Neuronal stem cell (in vitro differentiated cells): ENCODE data around the gene SFXN4. TPM values are rescaled to one million over a fixed set of nuclear protein-coding genes. Genes with fewer than 3 reads are reported as not detected.

Experiments used
- DNase-seq: peaks from one replicate; pipeline ENCODE4 v3.0.0-alpha.2; 2013; ENCODE audit warnings: low spot score
- H2AFZ ChIP-seq: one replicate; pipeline ENCODE4 v1.6.1; 2013; ENCODE audit warnings: mild to moderate bottlenecking, low read length, inconsistent platforms
- H2AK5ac ChIP-seq: 2 replicates; pipeline ENCODE4 v1.6.1; 2013; ENCODE audit warnings: low read depth, mild to moderate bottlenecking, inconsistent platforms, low read length, moderate library complexity, mixed read lengths
- H2BK120ac ChIP-seq: 2 replicates; pipeline ENCODE4 v1.6.1; 2013; ENCODE audit warnings: low read depth, mild to moderate bottlenecking, inconsistent platforms, low read length, moderate library complexity, mixed read lengths
- H2BK12ac ChIP-seq: one replicate; pipeline ENCODE4 v1.6.1; 2013; ENCODE audit warnings: low read length, inconsistent platforms
- H2BK15ac ChIP-seq: 2 replicates; pipeline ENCODE4 v1.6.1; 2013; ENCODE audit warnings: mild to moderate bottlenecking, low read length, inconsistent platforms, mixed read lengths
- H2BK5ac ChIP-seq: one replicate; pipeline ENCODE4 v1.6.1; 2013; ENCODE audit warnings: inconsistent platforms, mild to moderate bottlenecking, low read length, moderate library complexity
- H3K14ac ChIP-seq: one replicate; pipeline ENCODE4 v1.6.1; 2013; ENCODE audit warnings: low read length, inconsistent platforms
- H3K18ac ChIP-seq: 2 replicates; pipeline ENCODE4 v1.6.1; 2013; ENCODE audit warnings: low read length, inconsistent platforms
- H3K23ac ChIP-seq: 2 replicates; pipeline ENCODE4 v1.6.1; 2013; ENCODE audit warnings: low read depth, mild to moderate bottlenecking, mixed read lengths, low read length, inconsistent platforms; ENCODE audit not compliant: poor library complexity
- H3K27ac ChIP-seq: replicated peaks from 3 replicates; pipeline ENCODE4 v1.5.1; 2013; ENCODE audit warnings: low read length, inconsistent platforms
- H3K27me3 ChIP-seq, 3 experiments: 2 replicates each; pipeline ENCODE4 v1.6.1; 2013; ENCODE audit warnings: low read length in 3 of 3, mild to moderate bottlenecking in 2 of 3, inconsistent platforms in 1 of 3, low read depth in 1 of 3, mixed read lengths in 1 of 3, moderate library complexity in 1 of 3; ENCODE audit not compliant: control insufficient read depth in 3 of 3, insufficient read depth in 3 of 3
- H3K36me3 ChIP-seq, 2 donors: replicated peaks in 1 of 2; 2 replicates each; pipeline ENCODE4 v1.6.1; 2013; ENCODE audit warnings: low read length in 2 of 2; ENCODE audit not compliant: control insufficient read depth in 2 of 2, insufficient read depth in 2 of 2
- H3K4ac ChIP-seq: 2 replicates; pipeline ENCODE4 v1.6.1; 2013; ENCODE audit warnings: inconsistent platforms, mild to moderate bottlenecking, low read length, moderate library complexity
- H3K4me1 ChIP-seq, 2 donors: 1 replicate in 1 of 2; 2 replicates in 1 of 2; pipeline ENCODE4 v1.6.1; 2013; ENCODE audit warnings: low read length in 2 of 2, low read depth in 1 of 2; ENCODE audit not compliant: control insufficient read depth in 2 of 2, insufficient read depth in 1 of 2
- H3K4me2 ChIP-seq: one replicate; pipeline ENCODE4 v1.6.1; 2013; ENCODE audit warnings: mild to moderate bottlenecking, low read length, inconsistent platforms; ENCODE audit not compliant: insufficient read depth, poor library complexity, severe bottlenecking
- H3K4me3 ChIP-seq, 2 donors: 2 replicates each; pipeline ENCODE4 v1.5.1; 2013; ENCODE audit warnings: low read length in 2 of 2, mild to moderate bottlenecking in 2 of 2, inconsistent platforms in 1 of 2, moderate library complexity in 1 of 2
- H3K79me1 ChIP-seq: one replicate; pipeline ENCODE4 v1.6.1; 2013; ENCODE audit warnings: low read depth, mild to moderate bottlenecking, inconsistent platforms, low read length, moderate library complexity
- H3K9ac ChIP-seq: one replicate; pipeline ENCODE4 v1.6.1; 2013; ENCODE audit warnings: mild to moderate bottlenecking, low read depth, low read length, inconsistent platforms; ENCODE audit not compliant: poor library complexity
- H3K9me3 ChIP-seq, 2 donors: replicated peaks in 1 of 2; 2 replicates each; pipeline versions ENCODE3 to v1.6.1; 2013; ENCODE audit warnings: low read length in 2 of 2, mild to moderate bottlenecking in 2 of 2, inconsistent platforms in 1 of 2, low read depth in 1 of 2, mixed read lengths in 1 of 2, moderate library complexity in 1 of 2; ENCODE audit not compliant: control insufficient read depth in 2 of 2, insufficient read depth in 1 of 2
- H4K8ac ChIP-seq: one replicate; pipeline ENCODE4 v1.6.1; 2013; ENCODE audit warnings: low read depth, mild to moderate bottlenecking, inconsistent platforms, low read length, moderate library complexity
- H4K91ac ChIP-seq: one replicate; pipeline ENCODE4 v1.6.1; 2013; ENCODE audit warnings: low read length, low read depth, mild to moderate bottlenecking, inconsistent platforms; ENCODE audit not compliant: poor library complexity
- WGBS, 2 donors: extraction: QIAGEN DNeasy Blood & Tissue Kit; methylation state at CpG; one replicate each; pipeline ENCODE4 v1.1.7; 2013; ENCODE audit warnings: missing lambda C conversion rate in 2 of 2, mixed read lengths in 1 of 2; ENCODE audit not compliant: insufficient read length in 2 of 2, insufficient replicate concordance in 1 of 2; ENCODE audit errors: extremely low coverage in 2 of 2; 5-methylcytosine and 5-hydroxymethylcytosine counted together
- small RNA-seq: library from polyadenylated mRNA; stranded (forward); fragments of <200 nt; extraction: miRNeasy Mini kit (QIAGEN cat#:217004); gene quantifications from one replicate; pipeline ENCODE3, GENCODE V24; 2013; ENCODE audit not compliant: insufficient read depth

SFXN4 gene

DNA sequence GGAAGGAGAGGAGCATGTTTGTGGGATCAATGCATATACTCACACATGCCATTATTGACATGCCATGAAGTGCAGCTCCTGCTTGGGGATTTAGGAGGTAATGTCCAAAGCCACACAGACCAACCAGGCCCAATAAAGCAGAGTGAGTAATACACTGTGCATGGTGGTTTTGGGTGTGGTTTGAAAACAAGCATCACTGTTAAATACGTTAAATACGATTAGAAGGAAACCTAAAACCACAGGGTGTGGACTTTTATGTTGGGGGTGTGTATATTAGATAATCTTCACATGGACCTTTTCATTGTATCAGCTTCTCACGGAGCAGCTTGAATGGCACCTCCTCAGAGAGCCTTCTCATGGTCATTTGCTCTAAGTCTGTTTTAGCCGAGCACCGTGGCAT is 74.5 kb downstream of the SFXN4 start:
- Histone ChIP-seq H2BK120ac (no peak overlapping the region), H3K23ac (no peak overlapping the region), H2AFZ (no peak overlapping the region), H3K4ac (no peak overlapping the region), H4K8ac (no peak overlapping the region), H2BK5ac (no peak overlapping the region), H3K36me3 (no peaks in the 10 kb centered on the region), H3K18ac (no peak overlapping the region), H2BK15ac (no peak overlapping the region), H3K14ac (no peak overlapping the region), H3K4me3 (no peak overlapping the region), H3K27me3 (peaks cover 0 to 15% (median 0%) of the 10 kb centered on the region in 3 experiments), H4K91ac (no peak overlapping the region), H3K9ac (no peak overlapping the region), H3K4me1 (no peaks in the 10 kb centered on the region), H2BK12ac (no peak overlapping the region), H3K4me2 (no peak overlapping the region), H2AK5ac (no peak overlapping the region), H3K79me1 (peaks cover 1% of the 10 kb centered on the region), H3K9me3 (no peaks in the 10 kb centered on the region), H3K27ac (no peak overlapping the region)
- WGBS, 2 donors, result no CpG with 5 or more reads among the region's 5 CpGs
- no peak for DNase-seq

Small RNA genes lying within 50 kb of the gene (small RNA-seq; reads per million reads assigned to genes)
- not detected for gene AL355598.1
- not detected for gene RN7SL749P
